Colon (tissue), 2 donors: ENCODE results near the gene MFF.
"Not testable (repeated sequence)": the region's sequence is repeated elsewhere in the genome, so short reads cannot be mapped to it uniquely, and the experiment has no call there.

ENCODE experiments used
- FAIRE-seq: peaks from 2 replicates; lab custom pipeline; 2012; peaks lifted over from hg19 to GRCh38; lab: Jason Lieb, UNC
- donor health status: control.
- donor health status: control.

Gene MFF

GRCh38 chr2:227377467-227378351 is 52.7 kb downstream of the MFF start:
- no peak for FAIRE-seq

DNA sequence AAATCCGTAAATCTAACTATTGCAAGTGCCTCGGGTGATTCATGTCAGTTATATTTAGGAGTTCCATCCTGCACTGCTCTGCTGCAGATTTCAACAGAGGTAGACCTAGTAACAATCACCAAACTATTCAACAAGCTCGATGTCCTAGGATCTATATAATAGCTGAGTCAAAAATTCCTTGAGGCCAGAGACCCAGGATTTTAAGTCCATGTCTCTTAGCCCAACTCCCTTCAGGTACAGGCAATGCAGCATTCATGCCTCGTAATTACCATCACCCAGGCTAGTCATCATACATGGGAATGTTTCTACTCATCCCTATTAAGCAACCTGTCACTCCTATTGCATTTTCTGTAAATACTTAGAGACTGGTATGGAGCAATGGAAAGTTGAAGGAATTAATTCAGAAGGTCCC is 53.3 kb downstream of the MFF start:
- no peak for FAIRE-seq

GRCh38 chr2:227379095-227379494 is 54.0 kb downstream of the MFF start, which contains the start of gene TM4SF20:
TSS of gene TM4SF20 (minus strand) at chr2:227379306. CDS start at chr2:227379268, 38 bp downstream.
- no peak for FAIRE-seq

DNA sequence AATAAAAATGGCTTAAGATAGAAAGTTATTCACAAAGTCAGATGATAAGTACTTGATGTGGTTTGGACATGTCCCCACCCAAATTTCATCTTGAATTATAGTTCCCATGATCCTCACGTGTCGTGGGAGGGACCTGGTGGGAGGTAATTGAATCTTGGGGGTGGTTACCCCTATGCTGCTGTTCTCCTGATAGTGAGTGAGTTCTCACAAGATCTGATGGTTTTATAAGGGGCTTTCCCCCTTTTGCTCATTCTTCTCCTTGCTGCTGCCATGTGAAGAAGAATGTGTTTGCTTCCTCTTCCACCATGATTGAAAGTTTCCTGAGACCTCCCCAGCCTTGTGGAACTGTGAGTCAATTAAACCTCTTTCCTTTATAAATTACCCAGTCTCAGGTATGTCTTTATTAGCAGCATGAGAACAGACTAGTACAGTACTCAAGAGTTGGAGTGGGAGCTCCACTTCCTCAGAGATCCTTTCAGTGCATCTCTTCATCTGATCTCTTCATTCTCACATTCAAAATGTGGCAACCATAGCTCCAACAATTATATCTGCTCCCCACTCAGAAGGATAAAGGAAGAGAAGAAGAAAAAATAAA is 57.3 kb downstream of the MFF start:
- FAIRE-seq, result not testable (repeated sequence)

GRCh38 chr2:227383686-227384085 is 58.6 kb downstream of the MFF start:
- no peak for FAIRE-seq

- no peak for FAIRE-seq
These were observed 61.6 kb downstream of the MFF start for GRCh38 chr2:227386630-227387029.

GRCh38 chr2:227387583-227387982 is 62.5 kb downstream of the MFF start, which contains the start of gene SCYGR1:
TSS of gene SCYGR1 (minus strand) at chr2:227387949. CDS start at chr2:227387949, 0 bp downstream.
- FAIRE-seq, result not testable (repeated sequence)

DNA sequence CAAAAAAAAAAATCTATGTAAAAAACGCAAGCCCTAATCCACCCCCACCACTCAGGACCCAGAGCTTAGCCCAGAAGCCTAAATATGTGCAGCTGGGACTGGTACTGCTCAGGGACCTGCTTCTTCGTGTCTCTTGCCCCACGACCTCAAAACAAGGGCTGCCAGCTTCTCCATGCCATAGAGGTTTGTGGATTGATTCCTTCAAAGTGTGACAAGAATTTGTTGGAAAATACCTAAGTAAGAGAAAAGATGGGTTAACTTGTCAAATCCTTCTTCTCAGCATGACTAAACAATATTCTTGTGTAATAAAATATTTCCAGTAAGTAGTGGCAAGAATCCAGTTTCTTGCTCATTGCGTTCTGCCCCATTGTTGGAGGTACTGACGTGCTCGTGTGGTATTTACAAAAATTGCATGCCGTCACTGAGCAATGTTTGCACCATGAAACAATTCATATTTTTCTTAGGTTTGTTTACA is 63.5 kb downstream of the MFF start:
- no peak for FAIRE-seq

GRCh38 chr2:227389231-227389630 is 64.2 kb downstream of the MFF start:
- FAIRE-seq, result peak; percentile 10

GRCh38 chr2:227389661-227390060 is 64.6 kb downstream of the MFF start:
- FAIRE-seq, result no peak

DNA sequence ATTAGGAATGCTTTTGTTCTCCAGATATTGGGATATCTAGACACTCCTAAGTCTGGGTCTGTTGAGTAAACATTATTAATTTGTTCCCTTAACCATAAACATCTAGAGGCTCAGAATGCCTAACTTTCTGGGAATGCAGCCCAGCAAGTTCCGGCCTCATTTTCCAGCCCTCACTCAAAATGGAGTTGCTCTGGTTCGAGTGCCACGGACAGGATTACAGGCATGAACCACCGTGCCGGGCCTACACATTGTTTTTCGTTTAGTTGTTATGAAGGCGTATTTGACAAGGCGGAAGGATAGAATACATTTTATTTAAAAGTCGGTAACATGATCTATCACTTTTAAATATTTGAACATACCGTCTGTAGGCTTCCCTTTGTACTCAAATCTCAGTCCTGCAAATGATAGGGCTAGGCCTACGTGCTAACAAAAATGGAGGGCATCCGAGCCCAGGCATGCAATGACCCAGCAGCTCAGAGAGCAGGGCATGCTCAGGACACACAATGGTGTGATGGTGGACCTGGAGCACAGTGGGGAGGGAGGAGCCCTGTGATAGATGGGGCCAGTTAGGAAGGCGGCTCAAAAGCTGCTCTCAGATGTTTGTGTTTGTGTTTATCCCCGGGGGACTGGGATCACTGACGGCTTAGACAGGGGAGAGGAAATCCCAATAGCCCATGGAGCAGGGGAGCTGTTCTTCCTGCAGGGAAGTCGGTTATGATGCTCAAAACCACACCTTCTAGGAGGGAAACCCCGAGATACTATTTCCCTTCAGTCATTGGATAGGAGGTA is 65.6 kb downstream of the MFF start:
- FAIRE-seq, result no peak

GRCh38 chr2:227394401-227394800 is 69.3 kb downstream of the MFF start:
- no peak for FAIRE-seq

GRCh38 chr2:227395556-227395955 is 70.5 kb downstream of the MFF start:
- no peak for FAIRE-seq

GRCh38 chr2:227397562-227397961 is 72.5 kb downstream of the MFF start:
- no peak for FAIRE-seq

GRCh38 chr2:227398684-227399670 is 73.9 kb downstream of the MFF start:
- FAIRE-seq, result no peak

DNA sequence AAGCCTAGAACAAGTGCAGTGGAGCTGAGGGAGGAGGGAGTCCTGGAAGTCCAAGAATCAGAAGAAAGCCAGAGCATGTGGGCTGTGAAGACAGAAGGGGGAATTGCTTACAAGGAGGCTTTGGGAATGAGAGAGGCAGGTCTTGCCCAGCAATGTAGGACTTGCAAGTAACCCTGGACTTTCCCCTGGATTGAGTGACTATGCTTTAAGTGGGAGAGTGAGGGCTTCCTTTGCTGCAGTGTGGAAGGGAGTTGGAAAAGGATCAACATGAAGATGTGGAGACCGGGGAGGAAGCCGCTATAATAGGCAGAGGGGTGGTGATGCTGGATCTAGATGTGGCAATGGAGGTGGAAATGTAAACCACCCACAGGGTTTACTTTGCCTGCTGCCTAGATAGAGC is 76.5 kb downstream of the MFF start:
- no peak for FAIRE-seq

DNA sequence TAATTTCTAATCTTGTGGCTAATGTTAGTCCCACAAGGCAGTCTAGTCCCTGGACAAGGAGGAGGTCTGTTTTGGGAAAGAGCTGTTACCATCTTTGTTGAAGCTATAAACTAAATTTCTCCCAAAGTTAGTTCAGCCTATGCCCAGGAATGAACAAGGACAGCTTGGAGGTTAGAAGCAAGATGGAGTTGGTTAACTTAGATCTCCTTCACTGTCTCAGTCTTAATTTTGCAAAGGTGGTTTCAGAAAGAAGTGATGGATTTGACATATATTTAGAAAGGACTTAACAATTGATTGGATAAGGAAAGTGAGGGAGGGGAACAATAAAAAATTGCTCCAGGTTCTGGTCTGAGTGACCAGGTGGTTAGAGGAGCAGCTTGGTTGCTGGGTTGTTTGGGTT is 77.3 kb downstream of the MFF start:
- no peak for FAIRE-seq

GRCh38 chr2:227402959-227403358 is 77.9 kb downstream of the MFF start:
- no peak for FAIRE-seq

- no peak for FAIRE-seq
These were observed 79.7 kb downstream of the MFF start for GRCh38 chr2:227404585-227405271.

- FAIRE-seq, result no peak
These were observed 81.4 kb downstream of the MFF start for GRCh38 chr2:227406177-227407031.
